Cardiac fibroblast (primary cell): ENCODE measurements around the gene TECTA.
A peak's percentile ranks its signal among the peaks of the same experiment; 100 is the strongest.
"Not testable (repeated sequence)": the region's sequence is repeated elsewhere in the genome, so short reads cannot be mapped to it uniquely, and the experiment has no call there.

ENCODE experiments used
- DNase-seq, 2 donors: peaks; one replicate each; pipeline versions ENCODE4 v3.0.0 to v3.0.0-alpha.2; 2010; ENCODE audit warnings: low read depth in 2 of 2
- H3K4me3 ChIP-seq, 2 donors: replicated peaks in 1 of 2; 1 replicate in 1 of 2; 2 replicates in 1 of 2; pipeline ENCODE4 v1.5.1; 2011; ENCODE audit warnings: low read depth in 2 of 2, low read length in 2 of 2, mild to moderate bottlenecking in 2 of 2, moderate library complexity in 1 of 2
- CTCF ChIP-seq: IDR thresholded peaks from one replicate; pipeline ENCODE4 v1.5.1; 2011; ENCODE audit warnings: low read depth, mild to moderate bottlenecking, low read length, inconsistent platforms

The TECTA gene

GRCh38 chr11:121238956-121239355, 137.9 kb downstream of the TECTA start:
- TF ChIP-seq CTCF = no peak
- H3K4me3 ChIP-seq = no peak overlapping the region
- DNase-seq = no peak

GRCh38 chr11:121240001-121240400, 139.0 kb downstream of the TECTA start:
- not testable (repeated sequence) for DNase-seq, H3K4me3 ChIP-seq

GRCh38 chr11:121240650-121241303, 139.7 kb downstream of the TECTA start:
- DNase-seq = peak in 1 of 2 donors; percentile 38
- no peak overlapping the region for H3K4me3 ChIP-seq
- no peak for TF ChIP-seq CTCF
